BJ (cell line): ENCODE measurements around the gene UBXN7. TPM values are rescaled to one million over a fixed set of nuclear protein-coding genes. Genes with fewer than 3 reads are reported as not detected.
"Not testable (repeated sequence)": the region's sequence is repeated elsewhere in the genome, so short reads cannot be mapped to it uniquely, and the experiment has no call there.

ENCODE experiments used
- CTCF ChIA-PET: fragments of 350-600 bp; formaldehyde crosslinking; extraction: SDS; loops from one replicate; lab custom pipeline; 2021; ENCODE audit warnings: antibody characterized with exemption, inconsistent platforms; lab: Yijun Ruan, JAX
- POLR2A ChIA-PET: fragments of 300-600 bp; sonication (Branson Sonifier 250); formaldehyde crosslinking; extraction: SDS; loops from one replicate; lab custom pipeline; 2021; ENCODE audit warnings: antibody characterized with exemption; lab: Charles Lee
- DNase-seq: peaks from one replicate; pipeline ENCODE4 v3.0.0-alpha.2; 2011; ENCODE audit warnings: low read depth
- H3K27me3 ChIP-seq: 2 replicates; pipeline ENCODE4 v1.6.0; 2011; ENCODE audit warnings: low read length; ENCODE audit not compliant: control insufficient read depth, insufficient read depth
- H3K36me3 ChIP-seq: 2 replicates; pipeline ENCODE4 v1.5.1; 2011; ENCODE audit warnings: low read length; ENCODE audit not compliant: control insufficient read depth, insufficient read depth
- H3K4me3 ChIP-seq: 2 replicates; pipeline ENCODE4 v1.5.1; 2011; ENCODE audit warnings: low read depth, mild to moderate bottlenecking, control low read depth, low read length
- CTCF ChIP-seq: IDR thresholded peaks from 2 replicates; pipeline ENCODE4 v1.5.1; 2011; ENCODE audit warnings: low read depth, mild to moderate bottlenecking, control low read depth, inconsistent platforms, low read length, moderate library complexity; ENCODE audit not compliant: insufficient read depth
- polyA plus RNA-seq: library from polyadenylated mRNA; depleted of rRNA; stranded (reverse); fragments of >200 nt; gene quantifications from 2 replicates; pipeline ENCODE4 v1.2.3, GENCODE V29; 2011

Gene UBXN7
- polyA plus RNA-seq, 1 experiment, result 11.3 TPM

GRCh38 chr3:196423044-196423781, 9.0 kb downstream of the UBXN7 start:
- POLR2A ChIA-PET, result no interaction called here
- CTCF ChIA-PET, result interaction anchor here (1.4 kb wide), 1 partner anchor 13 kb away, joined by 3 read pairs; no protein-coding TSS in a partner anchor
- no peak for TF ChIP-seq CTCF

DNA sequence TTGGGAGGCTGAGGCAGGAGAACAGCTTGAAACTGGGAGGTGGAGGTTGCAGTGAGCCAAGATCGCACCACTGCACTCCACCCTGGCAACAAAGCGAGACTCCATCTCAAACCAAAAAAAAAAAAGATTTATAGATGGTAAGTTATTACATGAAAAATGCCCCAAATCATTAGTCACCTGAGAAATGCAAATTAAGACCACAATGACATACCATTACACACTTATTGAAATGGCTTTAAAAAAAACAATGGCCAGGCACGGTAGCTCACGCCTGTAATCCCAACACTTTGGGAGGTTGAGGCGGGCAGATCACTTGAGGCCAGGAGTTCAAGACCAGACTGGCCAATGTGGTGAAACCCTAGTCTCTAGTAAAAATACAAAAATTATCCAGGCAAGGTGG, 10.6 kb downstream of the UBXN7 start:
- CTCF ChIA-PET, H3K36me3 ChIP-seq, H3K4me3 ChIP-seq, DNase-seq, H3K27me3 ChIP-seq, POLR2A ChIA-PET: not testable (repeated sequence)

More at GRCh38 chr3:196423044-196423781, 9.0 kb downstream of the UBXN7 start:
- no peak for DNase-seq
- Histone ChIP-seq H3K4me3 (no peak overlapping the region), H3K27me3 (no peaks in the 10 kb centered on the region), H3K36me3 (peaks cover 3% of the 10 kb centered on the region)

GRCh38 chr3:196419386-196419785, 12.8 kb downstream of the UBXN7 start:
- peaks cover 1% of the 10 kb centered on the region; the same call in 1 of the 2 replicates for H3K36me3 ChIP-seq
- H3K27me3 ChIP-seq, result no peaks in the 10 kb centered on the region
- no peak overlapping the region for H3K4me3 ChIP-seq
- POLR2A ChIA-PET, result no interaction called here
- DNase-seq, result no peak
- CTCF ChIA-PET, result interaction anchor here (1.1 to 2.0 kb wide), 2 partner anchors 8 to 119 kb away, joined by 3 to 5 read pairs; no protein-coding TSS in a partner anchor
- no peak for TF ChIP-seq CTCF

DNA sequence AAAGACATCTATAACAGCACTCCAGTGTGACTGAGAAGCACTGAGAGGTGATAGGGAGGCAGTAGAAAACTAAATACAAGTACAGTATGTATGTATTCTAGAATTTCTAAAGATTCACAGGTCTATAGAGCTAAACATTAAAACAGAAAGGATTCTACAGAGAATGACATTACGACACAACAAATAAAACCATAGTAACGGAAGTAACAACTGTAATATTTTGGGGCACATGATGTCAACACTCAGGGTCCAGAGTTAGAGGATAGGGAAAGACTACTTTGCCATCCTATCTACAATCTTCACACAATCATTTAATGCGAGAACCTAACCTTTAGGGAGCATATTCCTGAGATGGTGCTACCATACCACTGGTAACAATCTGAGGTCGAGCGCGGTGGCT, 13.6 kb downstream of the UBXN7 start:
- Histone ChIP-seq H3K27me3 (no peaks in the 10 kb centered on the region), H3K4me3 (no peak overlapping the region), H3K36me3 (peaks cover 1% of the 10 kb centered on the region; the same call in 1 of the 2 replicates)
- DNase-seq, result no peak
- ChIA-PET CTCF (no interaction called here), POLR2A (no interaction called here)
- no peak for TF ChIP-seq CTCF

GRCh38 chr3:196414469-196414868, 17.8 kb downstream of the UBXN7 start:
- H3K27me3 ChIP-seq, result no peaks in the 10 kb centered on the region
- H3K4me3 ChIP-seq, result no peak overlapping the region
- DNase-seq, result no peak
- no peak for TF ChIP-seq CTCF
- peaks cover 1% of the 10 kb centered on the region; the same call in 1 of the 2 replicates for H3K36me3 ChIP-seq
- ChIA-PET CTCF (no interaction called here), POLR2A (no interaction called here)

DNA sequence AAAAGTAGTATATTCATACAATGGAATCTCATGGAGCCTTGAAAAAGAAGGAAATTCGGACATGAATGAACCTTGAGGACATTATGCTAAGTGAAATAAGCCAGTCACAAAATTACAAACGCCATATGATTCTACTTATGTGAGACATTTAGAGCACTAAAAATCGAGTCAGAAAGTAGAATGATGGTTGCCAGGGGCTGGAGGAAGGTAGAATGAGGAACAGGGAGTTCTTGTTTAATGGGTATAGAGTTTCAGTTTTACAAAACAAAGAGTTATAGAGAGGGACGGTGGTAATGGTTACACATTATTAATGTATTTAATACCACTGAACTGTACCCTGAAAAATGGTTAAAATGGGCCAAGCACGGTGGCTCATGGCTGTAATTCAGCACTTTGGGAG, 19.5 kb downstream of the UBXN7 start:
- Histone ChIP-seq H3K36me3 (peaks cover 1% of the 10 kb centered on the region; the same call in 1 of the 2 replicates), H3K4me3 (no peak overlapping the region), H3K27me3 (no peaks in the 10 kb centered on the region)
- POLR2A ChIA-PET, result no interaction called here
- no peak for DNase-seq
- no peak for TF ChIP-seq CTCF
- CTCF ChIA-PET, result no interaction called here
